ENCODE data around the gene CLDN12.
"Not testable (repeated sequence)": the region's sequence is repeated elsewhere in the genome, so short reads cannot be mapped to it uniquely, and the experiment has no call there.

Gene CLDN12

GRCh38 chr7:90445633-90446032, 42.4 kb downstream of the CLDN12 start:
- DNase-seq: no peak

DNA sequence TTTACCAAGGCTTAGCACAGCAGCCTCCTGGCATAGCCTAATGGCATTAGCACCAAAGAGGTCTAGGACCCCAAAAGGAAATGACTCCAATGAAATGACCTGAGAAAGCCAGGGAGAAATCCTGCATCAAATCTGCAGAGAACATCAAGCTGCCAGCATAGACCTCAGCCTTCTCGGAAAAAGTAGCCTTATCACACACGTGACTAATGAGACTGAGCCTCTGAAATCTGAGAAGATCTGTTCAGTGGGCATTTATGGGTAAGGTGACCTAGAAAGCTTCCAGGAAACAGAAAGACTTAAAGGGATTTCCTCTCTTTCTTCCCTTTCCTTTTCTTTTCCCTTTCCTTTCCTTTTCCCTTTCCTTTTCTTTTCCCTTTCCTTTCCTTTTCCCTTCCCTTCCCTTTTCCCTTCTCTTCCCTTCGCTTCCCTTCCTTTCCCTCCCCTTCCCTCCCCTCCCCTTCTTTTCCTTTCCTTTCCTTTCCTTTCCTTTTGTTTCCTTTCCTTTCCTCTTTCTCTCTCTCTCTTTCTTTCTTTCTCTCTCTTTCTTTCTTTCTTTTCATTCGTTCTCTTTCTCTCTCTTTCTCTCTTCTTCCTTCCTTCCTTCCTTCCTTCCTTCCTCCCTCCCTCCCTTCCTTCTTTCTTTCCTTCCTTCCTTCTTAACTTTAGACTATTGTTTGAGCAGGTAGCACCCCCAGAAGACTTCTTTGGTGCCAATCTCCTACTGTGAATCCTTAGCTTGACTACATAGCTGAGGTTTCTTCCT, 43.1 kb downstream of the CLDN12 start:
- no peak for DNase-seq

DNA sequence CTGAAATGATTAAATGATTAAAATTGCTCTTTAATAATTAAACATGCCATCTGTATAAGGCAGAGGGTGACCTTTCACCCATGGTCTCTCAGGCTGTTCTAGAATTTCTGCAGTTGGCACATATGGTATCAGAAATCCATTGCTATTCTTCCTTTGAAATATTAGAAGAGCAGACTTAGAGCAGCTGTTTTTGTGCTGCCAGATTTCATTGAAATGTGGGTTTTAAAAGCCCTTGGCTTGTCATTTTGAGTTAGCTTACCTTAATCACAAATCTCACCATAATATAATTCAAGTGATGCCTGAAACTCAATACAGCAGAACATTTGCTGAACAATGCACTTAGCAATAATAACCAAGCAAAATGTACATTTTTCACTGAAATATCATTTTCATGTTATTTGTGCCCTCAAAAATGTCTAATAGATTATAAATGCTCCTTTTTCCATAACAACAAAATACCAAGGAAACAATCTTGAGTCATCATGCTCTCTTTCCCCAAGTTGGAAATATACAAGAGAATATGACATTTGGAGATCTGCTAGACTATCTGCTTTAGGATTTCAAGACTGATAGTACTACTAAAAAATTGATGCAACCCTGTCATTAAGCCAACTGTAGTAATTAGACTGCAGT, 50.1 kb downstream of the CLDN12 start:
- DNase-seq: peak; percentile 88

GRCh38 chr7:90453931-90454330, 50.7 kb downstream of the CLDN12 start:
- no peak for DNase-seq

- DNase-seq: no peak
Measured at GRCh38 chr7:90455163-90456030, 52.1 kb downstream of the CLDN12 start.

- no peak for DNase-seq
Measured at GRCh38 chr7:90458104-90458503, 54.8 kb downstream of the CLDN12 start.

GRCh38 chr7:90459888-90460287, 56.6 kb downstream of the CLDN12 start:
- no peak for DNase-seq

- no peak for DNase-seq
Measured at GRCh38 chr7:90461219-90461618, 58.0 kb downstream of the CLDN12 start.

- DNase-seq: not testable (repeated sequence)
Measured at GRCh38 chr7:90463151-90463628, 59.9 kb downstream of the CLDN12 start.
